ENCODE results near the gene PLA2G6.

PLA2G6 gene

DNA sequence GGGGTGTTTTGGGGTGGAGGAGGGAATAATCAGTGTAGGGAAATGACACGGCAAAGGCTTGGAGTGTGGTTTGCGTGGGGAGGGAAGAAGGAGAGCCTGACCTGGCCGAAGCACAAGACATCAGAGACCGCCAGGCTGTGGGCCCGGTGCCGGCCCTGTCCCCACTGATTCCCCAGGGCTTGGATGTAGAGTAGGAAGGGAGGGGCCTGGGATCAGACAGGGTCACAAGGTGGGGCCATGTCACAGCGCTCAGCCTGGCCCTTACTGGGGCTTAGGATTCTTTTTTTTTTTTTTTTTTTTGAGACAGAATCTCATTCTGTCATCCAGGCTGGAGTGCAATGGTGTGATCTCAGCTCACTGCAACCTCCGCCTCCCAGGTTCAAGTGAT, 114.6 kb downstream of the PLA2G6 start:
- TF ChIP-seq, protein P1, sequence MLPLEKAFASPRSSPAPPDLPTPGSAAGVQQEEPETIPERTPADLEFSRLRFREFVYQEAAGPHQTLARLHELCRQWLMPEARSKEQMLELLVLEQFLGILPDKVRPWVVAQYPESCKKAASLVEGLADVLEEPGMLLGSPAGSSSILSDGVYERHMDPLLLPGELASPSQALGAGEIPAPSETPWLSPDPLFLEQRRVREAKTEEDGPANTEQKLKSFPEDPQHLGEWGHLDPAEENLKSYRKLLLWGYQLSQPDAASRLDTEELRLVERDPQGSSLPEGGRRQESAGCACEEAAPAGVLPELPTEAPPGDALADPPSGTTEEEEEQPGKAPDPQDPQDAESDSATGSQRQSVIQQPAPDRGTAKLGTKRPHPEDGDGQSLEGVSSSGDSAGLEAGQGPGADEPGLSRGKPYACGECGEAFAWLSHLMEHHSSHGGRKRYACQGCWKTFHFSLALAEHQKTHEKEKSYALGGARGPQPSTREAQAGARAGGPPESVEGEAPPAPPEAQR (tag by site-specific recombination; IDR thresholded peaks at IDR 0.05): no peak
- no peak for TF ChIP-seq FEZF1 (tag by site-specific recombination; IDR thresholded peaks at IDR 0.05)
- TF ChIP-seq KLF8 (tag by site-specific recombination; IDR thresholded peaks at IDR 0.05): no peak
- no peak for TF ChIP-seq ZNF157 (tag by site-specific recombination; IDR thresholded peaks at IDR 0.05)
- no peak for TF ChIP-seq ZNF423 (tag by site-specific recombination; IDR thresholded peaks at IDR 0.05)
- no peak for TF ChIP-seq PRDM6 (tag by site-specific recombination; IDR thresholded peaks at IDR 0.05)
- no peak for TF ChIP-seq ZXDB (tag by site-specific recombination; IDR thresholded peaks at IDR 0.05)
- no peak for TF ChIP-seq ZNF311 (tag by site-specific recombination; IDR thresholded peaks at IDR 0.05; ENCODE audit: borderline replicate concordance)
- TF ChIP-seq PRDM2 (tag by site-specific recombination; IDR thresholded peaks at IDR 0.05; ENCODE audit: borderline replicate concordance): no peak
- TF ChIP-seq ZNF223 (tag by site-specific recombination; IDR thresholded peaks at IDR 0.05): no peak
- no peak for TF ChIP-seq ZNF16 (tag by site-specific recombination; IDR thresholded peaks at IDR 0.05; ENCODE audit: low read depth)
- TF ChIP-seq ZNF660 (tag by site-specific recombination; IDR thresholded peaks at IDR 0.05): no peak
- no peak for TF ChIP-seq SCRT1 (tag by site-specific recombination; IDR thresholded peaks at IDR 0.05; ENCODE audit: borderline replicate concordance)
- H3K27ac ChIP-seq (ENCODE audit: extremely low read depth, low read depth, low read length): no peak overlapping the region
- POLR2A ChIA-PET: interaction anchor here (0.7 kb wide), 1 partner anchor 1540 kb away, joined by 3 read pairs; no protein-coding TSS in a partner anchor
- CTCF ChIA-PET: interaction anchor here (0.6 to 1.7 kb wide), 3 partner anchors 32 to 698 kb away, joined by 4 to 5 read pairs (median 5); no protein-coding TSS in a partner anchor
- no peak overlapping the region for H3K4me3 ChIP-seq (ENCODE audit: low read depth, low read length)
- peaks cover 29 to 87% of the 10 kb centered on the region in 2 experiments for H3K36me3 ChIP-seq (ENCODE audit: control insufficient read depth in 2 of 2, insufficient read depth in 1 of 2, low read length in 2 of 2)
- no peaks in the 10 kb centered on the region for H3K9me3 ChIP-seq (ENCODE audit: control insufficient read depth, insufficient read depth, low read depth, low read length)
- H3K4me1 ChIP-seq (ENCODE audit: control insufficient read depth, insufficient read depth, low read length): no peaks in the 10 kb centered on the region

- CTCF ChIA-PET: interaction anchor here (1.1 to 1.5 kb wide), 3 partner anchors 14 to 48 kb away, joined by 3 to 6 read pairs (median 5); no protein-coding TSS in a partner anchor
- no peak overlapping the region for H3K4me3 ChIP-seq (ENCODE audit: low read depth, low read length)
- no peaks in the 10 kb centered on the region for H3K4me1 ChIP-seq (ENCODE audit: control insufficient read depth, insufficient read depth, low read length)
- H3K27ac ChIP-seq (ENCODE audit: extremely low read depth, low read depth, low read length): no peak overlapping the region
- H3K9me3 ChIP-seq (ENCODE audit: control insufficient read depth, insufficient read depth, low read depth, low read length): no peaks in the 10 kb centered on the region
- H3K36me3 ChIP-seq (ENCODE audit: control insufficient read depth in 2 of 2, insufficient read depth in 1 of 2, low read length in 2 of 2): peaks cover 34 to 85% of the 10 kb centered on the region in 2 experiments
- TF ChIP-seq ZNF488 (tag by site-specific recombination; IDR thresholded peaks at IDR 0.05): no peak
- TF ChIP-seq GFI1B (tag by site-specific recombination; IDR thresholded peaks at IDR 0.05): no peak
- no peak for TF ChIP-seq ZNF112 (tag by site-specific recombination; IDR thresholded peaks at IDR 0.05)
- TF ChIP-seq ZNF169 (tag by site-specific recombination; IDR thresholded peaks at IDR 0.05): no peak
- POLR2A ChIA-PET: no interaction called here
These were observed 115.1 kb downstream of the PLA2G6 start for GRCh38 chr22:38066381-38067027.
